GM20000 (cell line): Measurements from ENCODE around the gene SLC22A8.

Experiments
- DNase-seq: peaks from one replicate; pipeline ENCODE4 v3.0.0; 2012; ENCODE audit warnings: low spot score
- TF ChIP-seq, protein P1 (sequence below): IDR thresholded peaks from 2 replicates; pipeline ENCODE4 v1.5.1; 2012; ENCODE audit warnings: mild to moderate bottlenecking, control low read depth; ENCODE audit errors: extremely low read depth, missing control alignments

SLC22A8 gene

DNA sequence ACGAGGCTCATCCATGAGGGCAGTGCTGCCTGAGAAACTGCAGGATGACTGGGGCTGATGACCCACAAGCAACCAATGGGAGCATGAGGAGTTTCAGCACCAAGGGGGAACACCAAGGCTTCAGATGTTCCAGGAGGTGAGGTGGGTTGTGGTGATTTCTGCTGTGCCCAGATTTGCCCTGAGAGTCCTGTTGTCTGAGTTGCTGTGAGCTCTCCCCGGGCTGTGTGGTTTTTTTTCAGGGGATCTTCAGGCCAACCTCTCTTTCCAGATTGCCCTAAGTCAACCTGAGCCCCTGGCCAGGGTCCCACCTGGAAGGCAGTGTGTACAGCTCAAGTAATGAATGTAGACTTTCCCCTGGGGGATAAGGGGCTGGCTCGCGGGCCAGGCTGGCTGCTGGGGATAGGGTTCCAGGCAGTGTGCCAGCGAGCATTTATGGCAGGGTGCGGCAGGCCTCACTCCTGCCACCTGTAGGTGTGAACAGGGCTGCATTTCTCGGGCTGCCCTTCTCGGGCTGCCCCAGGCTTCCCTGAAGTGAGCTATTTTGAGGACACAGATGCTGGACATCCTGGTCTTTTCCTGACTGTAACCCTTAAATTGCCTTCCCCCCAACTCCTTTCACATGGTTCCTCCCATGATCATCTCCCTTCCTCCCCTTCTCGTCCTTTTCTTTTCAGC is 40.7 kb downstream of the SLC22A8 start:
- TF ChIP-seq, protein P1, sequence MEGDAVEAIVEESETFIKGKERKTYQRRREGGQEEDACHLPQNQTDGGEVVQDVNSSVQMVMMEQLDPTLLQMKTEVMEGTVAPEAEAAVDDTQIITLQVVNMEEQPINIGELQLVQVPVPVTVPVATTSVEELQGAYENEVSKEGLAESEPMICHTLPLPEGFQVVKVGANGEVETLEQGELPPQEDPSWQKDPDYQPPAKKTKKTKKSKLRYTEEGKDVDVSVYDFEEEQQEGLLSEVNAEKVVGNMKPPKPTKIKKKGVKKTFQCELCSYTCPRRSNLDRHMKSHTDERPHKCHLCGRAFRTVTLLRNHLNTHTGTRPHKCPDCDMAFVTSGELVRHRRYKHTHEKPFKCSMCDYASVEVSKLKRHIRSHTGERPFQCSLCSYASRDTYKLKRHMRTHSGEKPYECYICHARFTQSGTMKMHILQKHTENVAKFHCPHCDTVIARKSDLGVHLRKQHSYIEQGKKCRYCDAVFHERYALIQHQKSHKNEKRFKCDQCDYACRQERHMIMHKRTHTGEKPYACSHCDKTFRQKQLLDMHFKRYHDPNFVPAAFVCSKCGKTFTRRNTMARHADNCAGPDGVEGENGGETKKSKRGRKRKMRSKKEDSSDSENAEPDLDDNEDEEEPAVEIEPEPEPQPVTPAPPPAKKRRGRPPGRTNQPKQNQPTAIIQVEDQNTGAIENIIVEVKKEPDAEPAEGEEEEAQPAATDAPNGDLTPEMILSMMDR = peak; percentile 14
- DNase-seq = peak; percentile 34

GRCh38 chr11:62965574-62965973 is 50.1 kb downstream of the SLC22A8 start:
- TF ChIP-seq, protein P1 = no peak

DNA sequence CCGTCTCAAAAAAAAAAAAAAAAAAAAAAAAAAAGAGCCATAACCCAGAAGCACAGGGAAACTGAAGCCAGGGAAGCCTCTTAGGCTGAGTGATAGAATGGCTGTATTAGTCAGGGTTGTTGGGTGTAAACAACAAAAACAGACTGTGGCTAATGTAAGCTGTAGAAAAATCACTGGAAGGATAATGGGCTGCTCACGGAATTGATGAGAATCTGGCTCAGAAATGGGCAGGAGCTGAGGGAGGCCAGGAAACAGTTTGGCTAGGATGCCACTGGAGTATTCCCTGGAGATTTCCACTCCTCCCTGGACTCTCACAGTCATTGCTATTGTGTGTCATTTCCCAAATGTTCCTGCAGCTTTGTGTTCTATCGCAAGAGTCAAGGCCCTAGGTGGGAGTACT is 53.2 kb downstream of the SLC22A8 start:
- TF ChIP-seq, protein P1 = no peak
- DNase-seq = no peak

More at GRCh38 chr11:62965574-62965973, 50.1 kb downstream of the SLC22A8 start:
- no peak for DNase-seq

DNA sequence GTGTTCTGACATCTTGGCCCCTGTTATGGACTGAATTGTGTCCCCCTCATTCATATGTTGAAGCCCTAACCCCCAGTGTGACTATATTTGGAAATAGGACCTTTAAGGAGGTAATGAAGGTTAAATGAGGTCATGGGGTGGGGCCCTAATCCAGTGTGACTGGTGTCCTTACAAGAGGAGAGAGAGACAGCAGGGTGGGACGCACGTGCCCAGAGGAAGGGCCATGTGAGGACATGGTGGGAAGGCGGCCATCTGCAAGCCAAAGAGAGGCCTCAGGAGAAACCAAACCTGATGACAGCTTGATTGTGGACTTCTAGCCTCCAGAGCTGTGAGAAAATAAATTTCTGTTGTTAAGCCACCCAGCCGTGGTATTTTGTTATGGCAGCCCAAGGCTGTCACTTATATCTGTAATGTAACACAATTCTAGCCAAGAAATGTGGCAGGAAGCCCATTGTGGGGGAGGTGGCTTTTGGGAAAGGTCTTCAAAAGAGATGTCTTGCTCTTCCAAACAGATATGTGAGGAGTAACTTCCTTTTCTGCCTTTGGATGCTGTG is 54.5 kb downstream of the SLC22A8 start:
- no peak for DNase-seq
- TF ChIP-seq, protein P1 = no peak

- TF ChIP-seq, protein P1 = no peak
These were observed 56.1 kb downstream of the SLC22A8 start for GRCh38 chr11:62959422-62959980.

GRCh38 chr11:62958547-62959421 is 56.9 kb downstream of the SLC22A8 start:
- no peak for DNase-seq
- TF ChIP-seq, protein P1 = no peak

More at GRCh38 chr11:62959422-62959980, 56.1 kb downstream of the SLC22A8 start:
- DNase-seq = no peak
